Fibroblast of the aortic adventitia (primary cell): ENCODE data around the gene DTYMK. TPM values are rescaled to one million over a fixed set of nuclear protein-coding genes. Genes with fewer than 3 reads are reported as not detected.

Source experiments
- DNase-seq: peaks from one replicate; pipeline ENCODE4 v3.0.0-alpha.2; 2010; ENCODE audit warnings: low read depth
- H3K4me3 ChIP-seq: 2 replicates; pipeline ENCODE4 v1.5.1; 2011; ENCODE audit warnings: low read depth, mild to moderate bottlenecking, control low read depth, low read length, moderate library complexity
- total RNA-seq: library from RNA; depleted of rRNA; stranded (reverse); fragments of >200 nt; gene quantifications from 2 replicates; pipeline ENCODE4 v1.2.3, GENCODE V29; 2012; ENCODE audit warnings: low replicate concordance
- TF ChIP-seq, protein P1 (sequence below): IDR thresholded peaks from 2 replicates; pipeline ENCODE4 v1.5.1; 2011; ENCODE audit warnings: mild to moderate bottlenecking, low read length, control low read depth, inconsistent platforms; ENCODE audit not compliant: insufficient read depth

Gene DTYMK
- total RNA-seq, 1 donor = 41.8 TPM

DNA sequence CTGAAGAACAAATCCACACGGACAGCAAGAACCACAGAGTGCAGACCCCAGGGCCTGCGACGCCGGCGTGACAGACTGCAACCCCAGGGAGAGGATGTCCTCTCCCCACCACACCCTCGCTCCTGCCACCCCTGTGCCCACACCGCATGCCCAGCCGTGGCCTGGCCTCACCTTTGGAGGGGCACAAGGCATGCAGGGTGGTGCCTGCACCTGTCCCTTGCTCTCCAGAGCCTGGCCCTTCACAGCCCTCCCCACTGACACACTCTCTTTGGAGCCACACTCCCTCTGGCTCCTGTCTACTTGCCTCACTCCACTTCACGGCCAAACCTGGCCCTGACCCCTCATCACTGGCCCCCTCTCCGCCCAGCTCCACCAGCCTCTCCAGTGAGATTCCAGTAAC is 58.9 kb downstream of the DTYMK start:
- H3K4me3 ChIP-seq = no peak overlapping the region
- DNase-seq = no peak
- TF ChIP-seq, protein P1, sequence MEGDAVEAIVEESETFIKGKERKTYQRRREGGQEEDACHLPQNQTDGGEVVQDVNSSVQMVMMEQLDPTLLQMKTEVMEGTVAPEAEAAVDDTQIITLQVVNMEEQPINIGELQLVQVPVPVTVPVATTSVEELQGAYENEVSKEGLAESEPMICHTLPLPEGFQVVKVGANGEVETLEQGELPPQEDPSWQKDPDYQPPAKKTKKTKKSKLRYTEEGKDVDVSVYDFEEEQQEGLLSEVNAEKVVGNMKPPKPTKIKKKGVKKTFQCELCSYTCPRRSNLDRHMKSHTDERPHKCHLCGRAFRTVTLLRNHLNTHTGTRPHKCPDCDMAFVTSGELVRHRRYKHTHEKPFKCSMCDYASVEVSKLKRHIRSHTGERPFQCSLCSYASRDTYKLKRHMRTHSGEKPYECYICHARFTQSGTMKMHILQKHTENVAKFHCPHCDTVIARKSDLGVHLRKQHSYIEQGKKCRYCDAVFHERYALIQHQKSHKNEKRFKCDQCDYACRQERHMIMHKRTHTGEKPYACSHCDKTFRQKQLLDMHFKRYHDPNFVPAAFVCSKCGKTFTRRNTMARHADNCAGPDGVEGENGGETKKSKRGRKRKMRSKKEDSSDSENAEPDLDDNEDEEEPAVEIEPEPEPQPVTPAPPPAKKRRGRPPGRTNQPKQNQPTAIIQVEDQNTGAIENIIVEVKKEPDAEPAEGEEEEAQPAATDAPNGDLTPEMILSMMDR = no peak

Other genes with a start within 250 kb of the DTYMK start
- 143 TPM in 2 replicates for gene STK25, start 178.2 kb downstream of the DTYMK start, total RNA-seq
- 15.3 and 21.4 TPM in 2 replicates for gene BOK, start 128.1 kb downstream of the DTYMK start, total RNA-seq
- gene THAP4, start 49.7 kb downstream of the DTYMK start, total RNA-seq = 26.4 and 27.0 TPM in 2 replicates
- 22.3 and 52.0 TPM in 2 replicates for gene ATG4B, start 49.1 kb downstream of the DTYMK start, total RNA-seq
- 14.6 and 29.2 TPM in 2 replicates for gene ING5, start 15.2 kb upstream of the DTYMK start, total RNA-seq
- gene D2HGDH, start 47.8 kb upstream of the DTYMK start, total RNA-seq = 9.3 and 44.1 TPM in 2 replicates
- gene GAL3ST2, start 90.0 kb upstream of the DTYMK start, total RNA-seq = 0.25 TPM in 1 of 2 replicates, not detected in the other
- gene NEU4, start 122.4 kb upstream of the DTYMK start, total RNA-seq = not detected in 2 replicates
- not detected in 2 replicates for gene PDCD1, start 172.1 kb upstream of the DTYMK start, total RNA-seq
- not detected in 2 replicates for gene RTP5, start 182.9 kb upstream of the DTYMK start, total RNA-seq